WTC11 (cell line): ENCODE results near the gene CYP21A2.
"Not testable (repeated sequence)": the region's sequence is repeated elsewhere in the genome, so short reads cannot be mapped to it uniquely, and the experiment has no call there.

ENCODE experiments used
- CTCF ChIP-seq: fragments of 200-600 bp; IDR thresholded peaks from 2 replicates; pipeline ENCODE4 v1.8.0; 2022; ENCODE audit warnings: antibody characterized with exemption
- ESRRA ChIP-seq: sonication (generic); formaldehyde crosslinking; IDR thresholded peaks from 2 replicates; pipeline ENCODE4 v1.8.1; 2022; ENCODE audit warnings: mild to moderate bottlenecking, missing genetic modification reagents, borderline replicate concordance
- ETV6 ChIP-seq: sonication (generic); formaldehyde crosslinking; IDR thresholded peaks from 2 replicates; pipeline ENCODE4 v1.8.1; 2022; ENCODE audit warnings: mild to moderate bottlenecking, missing genetic modification reagents
- GABPB1 ChIP-seq: sonication (generic); formaldehyde crosslinking; IDR thresholded peaks from 2 replicates; pipeline ENCODE4 v1.8.1; 2023; ENCODE audit warnings: mild to moderate bottlenecking, missing genetic modification reagents
- HMGA2 ChIP-seq: fragments of 250-450 bp; sonication (Bioruptor Pico); IDR thresholded peaks from 2 replicates; pipeline ENCODE4 v1.4.0; 2021; ENCODE audit warnings: mild to moderate bottlenecking, moderate library complexity
- PRDM15 ChIP-seq: sonication (generic); formaldehyde crosslinking; IDR thresholded peaks from 2 replicates; pipeline ENCODE4 v1.8.0; 2022; ENCODE audit warnings: missing genetic modification reagents
- SMAD4 ChIP-seq: sonication (generic); formaldehyde crosslinking; IDR thresholded peaks from 2 replicates; pipeline ENCODE4 v1.8.0; 2022; ENCODE audit warnings: mild to moderate bottlenecking, missing genetic modification reagents

- not testable (repeated sequence) for TF ChIP-seq CTCF; GABPB1 (CRISPR knock-in tag); ESRRA (CRISPR knock-in tag); HMGA2 (CRISPR knock-in tag); PRDM15; SMAD4 (CRISPR knock-in tag); ETV6 (CRISPR knock-in tag)
Observed at GRCh38 chr6:32022100-32022499, 16.1 kb upstream of the CYP21A2 start.
